ENCODE results near the gene GPR18. TPM values are rescaled to one million over a fixed set of nuclear protein-coding genes. Genes with fewer than 3 reads are reported as not detected.

GPR18 gene
- total and polyA plus RNA-seq, 2 of the 13 experiments (the other 11 are each of a cell fraction or from before 2014, with no cell fraction given) = not detected

DNA sequence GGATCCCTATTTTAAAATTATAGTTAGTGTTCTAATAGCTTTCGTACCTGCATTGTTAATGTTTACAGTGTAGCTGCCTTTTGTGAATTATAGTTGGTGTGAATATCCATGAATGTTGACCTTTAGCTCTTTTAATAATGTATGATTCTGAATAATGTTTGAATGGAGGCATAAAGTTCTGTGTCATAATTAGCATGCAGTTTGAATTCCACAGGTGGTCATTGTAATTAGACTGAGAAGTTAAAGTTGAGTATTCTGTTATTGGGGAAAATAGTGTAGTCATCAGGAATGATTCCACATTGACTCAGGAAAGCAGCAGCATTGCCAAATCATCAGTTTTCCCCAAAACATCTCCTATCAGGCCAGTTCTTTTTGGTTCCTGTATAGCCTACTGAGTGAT, 12.1 kb downstream of the GPR18 start:
- no peak overlapping the region for H3K27ac ChIP-seq (ENCODE audit: extremely low read length, insufficient read depth, low read length)
- in situ Hi-C loops (cut with HindIII; ENCODE audit: extremely low pct_ligation_motif_present, low pct_unique_long_range_greater_than_20kb) = no loop called here
- no TSS peak for BruUV-seq (replicated peaks)
- H3K4me2 ChIP-seq (ENCODE audit: low read depth, low read length) = no peak overlapping the region
- DNase-seq (ENCODE audit: low spot score) (no peak), ATAC-seq (no peak), FAIRE-seq (no peak)
- H4K20me1 ChIP-seq (ENCODE audit: insufficient read depth, low read length) = no peaks in the 10 kb centered on the region
- H3K79me2 ChIP-seq (ENCODE audit: insufficient read depth, low read length) = no peaks in the 10 kb centered on the region
- no peak overlapping the region for H3K9ac ChIP-seq (ENCODE audit: insufficient read depth, low read depth, low read length)
- ChIA-PET CTCF (ENCODE audit: low intra/inter-chr PET ratio, low total read pairs) (no interaction called here), POLR2A (no interaction called here)
- 98% methylated on average over 1 of the region's 1 CpG for WGBS (ENCODE audit: low lambda C conversion rate)
- H3K4me3 ChIP-seq (replicated peaks in 1 of 3; ENCODE audit: insufficient read depth in 1 of 3, low read depth in 2 of 3, low read length in 3 of 3) = no peak overlapping the region
- intact Hi-C loops (cut with micrococcal nuclease; ENCODE audit: unreplicated experiment) = no loop called here
- H3K9me3 ChIP-seq (ENCODE audit: low read length) = no peaks in the 10 kb centered on the region
- H2AFZ ChIP-seq (ENCODE audit: low read length) = no peak overlapping the region
- H3K4me1 ChIP-seq (ENCODE audit: insufficient read depth, low read length) = no peaks in the 10 kb centered on the region
- H3K27me3 ChIP-seq (ENCODE audit: control insufficient read depth in 1 of 2, insufficient read depth in 2 of 2, low read length in 2 of 2) = no peaks in the 10 kb centered on the region
- 0 out of 5 replicates have a peak, but pooled peaks cover 0 to 18% of the 10 kb centered on the region in 2 experiments for H3K36me3 ChIP-seq (replicated peaks in 1 of 2; ENCODE audit: control insufficient read depth in 1 of 2, insufficient read depth in 2 of 2, low read length in 2 of 2)
- TF ChIP-seq HOXA9 (CRISPR knock-in tag; IDR thresholded peaks at IDR 0.05; ENCODE audit: borderline replicate concordance) (no peak), ZNF354B (CRISPR knock-in tag; IDR thresholded peaks at IDR 0.05) (no peak), PHB2 (IDR thresholded peaks at IDR 0.05; ENCODE audit: partially characterized antibody) (no peak), ZNF101 (CRISPR knock-in tag; IDR thresholded peaks at IDR 0.05; ENCODE audit: borderline replicate concordance, low read depth) (no peak), SMAD9 (CRISPR knock-in tag; IDR thresholded peaks at IDR 0.05) (no peak), ZNF703 (CRISPR knock-in tag; IDR thresholded peaks at IDR 0.05; ENCODE audit: borderline replicate concordance) (no peak), DR1 (CRISPR knock-in tag; IDR thresholded peaks at IDR 0.05) (no peak), POLR2G (IDR thresholded peaks at IDR 0.05; ENCODE audit: low read depth, low read length) (no peak)
- TF ChIP-seq, protein P1, sequence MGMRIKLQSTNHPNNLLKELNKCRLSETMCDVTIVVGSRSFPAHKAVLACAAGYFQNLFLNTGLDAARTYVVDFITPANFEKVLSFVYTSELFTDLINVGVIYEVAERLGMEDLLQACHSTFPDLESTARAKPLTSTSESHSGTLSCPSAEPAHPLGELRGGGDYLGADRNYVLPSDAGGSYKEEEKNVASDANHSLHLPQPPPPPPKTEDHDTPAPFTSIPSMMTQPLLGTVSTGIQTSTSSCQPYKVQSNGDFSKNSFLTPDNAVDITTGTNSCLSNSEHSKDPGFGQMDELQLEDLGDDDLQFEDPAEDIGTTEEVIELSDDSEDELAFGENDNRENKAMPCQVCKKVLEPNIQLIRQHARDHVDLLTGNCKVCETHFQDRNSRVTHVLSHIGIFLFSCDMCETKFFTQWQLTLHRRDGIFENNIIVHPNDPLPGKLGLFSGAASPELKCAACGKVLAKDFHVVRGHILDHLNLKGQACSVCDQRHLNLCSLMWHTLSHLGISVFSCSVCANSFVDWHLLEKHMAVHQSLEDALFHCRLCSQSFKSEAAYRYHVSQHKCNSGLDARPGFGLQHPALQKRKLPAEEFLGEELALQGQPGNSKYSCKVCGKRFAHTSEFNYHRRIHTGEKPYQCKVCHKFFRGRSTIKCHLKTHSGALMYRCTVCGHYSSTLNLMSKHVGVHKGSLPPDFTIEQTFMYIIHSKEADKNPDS (CRISPR knock-in tag; IDR thresholded peaks at IDR 0.05) = no peak
- TF ChIP-seq, protein P2, sequence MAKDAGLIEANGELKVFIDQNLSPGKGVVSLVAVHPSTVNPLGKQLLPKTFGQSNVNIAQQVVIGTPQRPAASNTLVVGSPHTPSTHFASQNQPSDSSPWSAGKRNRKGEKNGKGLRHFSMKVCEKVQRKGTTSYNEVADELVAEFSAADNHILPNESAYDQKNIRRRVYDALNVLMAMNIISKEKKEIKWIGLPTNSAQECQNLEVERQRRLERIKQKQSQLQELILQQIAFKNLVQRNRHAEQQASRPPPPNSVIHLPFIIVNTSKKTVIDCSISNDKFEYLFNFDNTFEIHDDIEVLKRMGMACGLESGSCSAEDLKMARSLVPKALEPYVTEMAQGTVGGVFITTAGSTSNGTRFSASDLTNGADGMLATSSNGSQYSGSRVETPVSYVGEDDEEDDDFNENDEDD (CRISPR knock-in tag; IDR thresholded peaks at IDR 0.05; ENCODE audit: borderline replicate concordance) = no peak
- TF ChIP-seq, protein P3, sequence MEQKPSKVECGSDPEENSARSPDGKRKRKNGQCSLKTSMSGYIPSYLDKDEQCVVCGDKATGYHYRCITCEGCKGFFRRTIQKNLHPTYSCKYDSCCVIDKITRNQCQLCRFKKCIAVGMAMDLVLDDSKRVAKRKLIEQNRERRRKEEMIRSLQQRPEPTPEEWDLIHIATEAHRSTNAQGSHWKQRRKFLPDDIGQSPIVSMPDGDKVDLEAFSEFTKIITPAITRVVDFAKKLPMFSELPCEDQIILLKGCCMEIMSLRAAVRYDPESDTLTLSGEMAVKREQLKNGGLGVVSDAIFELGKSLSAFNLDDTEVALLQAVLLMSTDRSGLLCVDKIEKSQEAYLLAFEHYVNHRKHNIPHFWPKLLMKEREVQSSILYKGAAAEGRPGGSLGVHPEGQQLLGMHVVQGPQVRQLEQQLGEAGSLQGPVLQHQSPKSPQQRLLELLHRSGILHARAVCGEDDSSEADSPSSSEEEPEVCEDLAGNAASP (CRISPR knock-in tag; IDR thresholded peaks at IDR 0.05; ENCODE audit: borderline replicate concordance) = no peak
